ENCODE measurements around the gene MPPED2.

Gene MPPED2

GRCh38 chr11:30404136-30404535 is 182.0 kb downstream of the MPPED2 start:
- DNase-seq: no peak

DNA sequence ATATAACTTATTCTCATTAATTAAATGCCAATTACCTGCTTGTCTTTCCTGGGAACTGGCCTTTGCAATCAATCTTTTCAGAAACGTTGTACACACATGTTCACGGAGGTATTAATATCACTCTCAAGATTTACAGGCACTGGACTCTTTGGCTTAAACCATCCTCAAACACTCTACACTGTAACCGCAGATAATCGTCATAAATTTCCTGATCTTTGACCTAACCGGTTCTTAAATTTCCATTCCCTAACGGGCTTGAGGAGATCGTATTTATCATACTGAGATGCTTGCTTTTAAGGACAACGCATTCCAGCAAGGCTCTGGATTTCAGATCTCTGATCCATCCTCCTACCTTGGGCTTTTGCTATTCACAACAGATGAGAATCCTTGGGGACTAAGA is 190.4 kb downstream of the MPPED2 start:
- DNase-seq: no peak

DNA sequence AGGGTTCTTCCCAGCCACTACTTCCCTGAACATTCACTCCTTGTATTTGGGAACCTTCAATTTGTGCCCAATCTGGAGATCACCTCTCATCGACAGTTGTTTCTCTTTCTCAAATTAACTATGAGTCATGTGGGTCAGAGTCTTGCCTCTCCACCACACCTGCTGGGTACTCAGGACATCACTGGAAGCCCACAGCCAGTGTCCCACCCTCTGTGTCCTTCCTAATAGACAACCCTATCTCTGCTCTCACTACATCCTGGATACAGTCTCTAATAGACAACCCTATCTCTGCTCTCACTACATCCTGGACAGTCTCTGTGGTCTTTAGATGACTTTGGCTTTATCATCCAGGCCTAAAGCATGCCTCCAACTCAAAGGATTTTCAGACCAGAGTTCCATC is 193.1 kb downstream of the MPPED2 start:
- DNase-seq: no peak

GRCh38 chr11:30392221-30392784 is 193.8 kb downstream of the MPPED2 start:
- DNase-seq: no peak

- no peak for DNase-seq
Measured at GRCh38 chr11:30388957-30389356, 197.2 kb downstream of the MPPED2 start.

DNA sequence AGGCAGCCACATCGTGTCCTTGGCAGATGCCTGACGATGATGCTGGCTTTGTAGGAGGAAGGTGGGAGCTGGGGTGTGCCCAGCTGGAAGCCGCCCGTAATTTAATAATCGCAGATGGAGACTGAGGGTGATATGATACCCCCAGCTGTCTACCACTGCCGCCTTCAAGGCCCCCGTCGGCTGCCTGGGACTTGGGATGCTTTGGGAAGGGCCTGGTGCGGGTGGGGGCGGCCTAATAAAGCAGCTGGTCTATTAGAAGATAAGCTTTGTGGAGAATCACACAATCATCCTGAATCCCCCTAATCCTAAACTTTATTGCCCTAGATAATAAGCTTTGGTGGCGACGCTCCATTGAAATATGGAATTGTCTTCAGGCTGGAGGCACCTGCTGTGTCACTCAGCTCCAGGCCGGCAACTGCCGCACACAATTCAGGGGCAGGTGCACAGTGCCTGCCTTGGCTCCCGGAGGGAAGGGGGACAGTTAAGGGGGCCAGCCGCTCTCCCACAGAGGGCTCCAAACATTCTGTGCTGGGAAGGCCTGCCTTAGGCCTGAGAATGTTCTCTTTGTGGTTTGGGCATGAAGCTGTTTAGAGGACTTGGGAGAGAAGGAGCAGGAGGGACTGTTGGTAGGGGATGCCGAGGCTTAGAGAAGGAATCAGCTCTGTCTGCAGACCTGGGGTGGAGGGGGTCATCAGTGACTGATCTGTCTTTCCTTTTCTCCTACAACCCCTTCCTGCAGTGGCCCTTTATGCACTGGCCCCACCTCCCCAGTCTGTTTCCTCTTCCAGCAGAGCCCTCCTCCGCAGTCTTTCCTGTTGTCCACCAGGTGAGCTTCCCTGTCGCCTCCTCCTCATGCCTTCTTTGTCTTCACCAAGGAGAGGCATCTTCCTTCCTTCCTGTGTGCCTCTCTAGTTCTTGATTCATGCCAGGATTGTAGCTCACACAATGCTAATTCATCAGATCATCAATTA is 198.0 kb downstream of the MPPED2 start:
- DNase-seq: no peak

DNA sequence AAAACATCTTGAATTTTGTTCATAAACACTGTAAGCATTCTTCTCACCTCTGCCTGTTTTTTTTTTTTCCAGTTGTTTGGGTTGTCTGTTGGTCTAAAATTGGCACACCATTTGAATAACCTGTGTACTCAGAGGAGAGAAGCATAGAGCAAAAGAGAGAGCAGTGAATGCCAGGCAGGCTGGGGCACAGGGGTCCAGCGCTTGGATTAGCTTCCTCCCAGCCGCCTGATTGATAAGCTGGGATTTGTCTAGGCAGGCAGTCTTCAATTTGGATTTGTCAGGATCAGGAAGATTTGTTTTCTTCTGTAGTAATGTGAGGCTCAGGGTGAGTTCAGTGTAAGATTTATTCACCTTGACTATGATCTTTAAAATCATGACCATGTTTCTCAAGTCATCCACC is 204.3 kb downstream of the MPPED2 start:
- DNase-seq: no peak

DNA sequence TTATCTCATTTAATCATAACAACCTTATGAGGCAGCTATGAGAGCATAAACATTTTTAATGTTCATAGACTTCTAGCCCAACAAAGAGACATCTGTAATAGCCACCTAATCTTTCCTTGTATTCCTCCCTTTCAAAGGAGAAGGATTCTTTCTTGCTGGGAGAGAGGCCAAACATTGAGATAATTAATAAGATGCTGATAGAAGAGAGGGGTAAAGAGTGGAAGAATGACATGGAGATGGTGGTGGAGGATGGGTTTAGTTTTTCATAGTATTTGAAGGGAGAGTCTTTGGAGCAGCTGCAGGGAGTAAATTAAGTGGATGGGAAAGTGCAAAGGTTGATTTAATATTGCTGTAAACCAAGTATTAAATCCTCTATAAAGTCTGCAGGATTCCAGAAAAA is 205.3 kb downstream of the MPPED2 start:
- no peak for DNase-seq

DNA sequence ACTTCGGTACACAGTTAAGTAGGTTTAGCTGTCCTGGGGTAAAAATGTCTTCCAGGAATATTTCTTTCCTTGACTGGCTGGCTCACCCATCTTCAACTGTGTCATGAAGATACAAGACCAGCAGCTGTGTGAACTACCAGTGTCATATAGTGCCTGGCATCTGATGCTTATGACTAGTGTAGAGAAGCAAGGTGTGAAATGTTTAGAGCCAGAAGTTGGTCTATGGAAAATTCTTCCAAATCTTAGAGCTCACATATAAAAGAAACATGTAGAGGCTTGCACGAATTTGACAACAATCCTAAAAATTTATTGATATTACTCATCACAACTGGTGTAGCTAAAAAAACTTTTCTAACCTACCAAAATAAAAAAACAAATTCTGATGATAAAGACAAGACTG is 208.8 kb downstream of the MPPED2 start:
- DNase-seq: no peak

DNA sequence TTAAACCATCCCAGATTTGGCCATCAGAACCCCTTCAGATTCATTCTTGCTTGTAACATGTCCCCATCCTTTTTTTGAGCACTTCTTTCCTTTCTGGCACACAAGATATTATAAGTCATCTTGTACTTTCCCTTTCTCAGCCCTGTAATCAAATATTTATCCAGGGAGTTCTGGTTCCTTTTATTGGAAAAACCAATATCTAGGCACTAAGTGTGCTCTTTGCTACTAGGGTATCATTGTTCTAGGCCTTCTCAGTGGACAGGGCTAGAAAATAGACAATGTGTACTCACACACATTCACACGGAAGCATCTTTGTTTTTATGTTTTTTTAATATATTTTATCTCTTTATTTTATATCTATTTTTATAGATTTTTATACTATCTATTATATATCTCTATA is 216.0 kb downstream of the MPPED2 start:
- DNase-seq: no peak

DNA sequence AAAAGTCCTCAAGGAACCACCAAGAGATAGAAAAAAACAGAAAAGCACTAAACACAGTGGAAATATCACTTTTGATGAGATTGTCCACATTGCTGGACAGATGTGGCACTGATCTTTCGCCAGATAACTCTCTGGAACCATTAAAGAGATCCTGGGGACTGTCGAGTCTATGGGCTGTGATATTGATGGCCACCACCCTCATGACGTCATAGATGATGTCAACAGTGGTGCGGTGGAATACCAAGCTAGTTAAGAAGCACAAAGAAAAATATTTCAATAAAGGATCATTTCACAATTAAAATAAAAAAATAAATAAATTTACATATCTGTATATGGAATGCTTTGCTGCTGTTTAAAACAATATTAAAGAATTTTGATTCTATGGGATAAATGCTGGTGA is 217.8 kb downstream of the MPPED2 start:
- DNase-seq: no peak

DNA sequence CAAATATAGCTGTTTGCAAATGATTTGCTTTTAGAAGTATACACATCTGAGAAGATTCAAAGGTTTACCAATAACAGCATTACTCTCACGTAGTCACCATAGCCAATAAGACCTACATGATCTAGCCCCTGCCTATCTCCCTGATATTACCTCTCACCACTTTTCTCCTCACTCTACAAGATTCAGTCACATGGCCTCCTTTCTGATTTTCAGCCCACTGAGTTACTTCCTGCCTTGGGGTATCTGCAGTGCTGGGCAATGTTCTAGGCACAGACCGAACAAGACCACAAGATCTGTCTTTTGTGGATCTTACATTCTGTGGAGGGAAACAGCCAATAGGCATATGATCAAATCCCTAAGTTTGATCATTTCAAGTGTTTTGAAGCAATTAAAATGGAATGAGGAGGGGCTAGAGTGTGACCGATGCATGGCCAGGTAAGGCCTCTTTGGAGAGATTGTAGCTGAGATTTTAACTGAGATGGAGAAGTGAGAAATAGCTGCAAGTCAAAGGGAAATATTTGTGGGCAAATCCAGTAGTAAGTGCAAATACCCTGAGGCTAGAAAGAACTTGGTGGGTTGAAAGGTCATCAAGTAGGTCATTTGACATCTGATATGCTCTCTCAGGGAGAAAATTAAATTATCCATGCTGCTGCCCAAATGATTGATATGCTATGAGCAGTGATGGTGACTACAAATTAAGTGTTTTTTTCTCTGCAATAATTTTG is 220.2 kb downstream of the MPPED2 start:
- DNase-seq: no peak

GRCh38 chr11:30364837-30365482 is 221.2 kb downstream of the MPPED2 start:
- no peak for DNase-seq

GRCh38 chr11:30364139-30364836 is 221.9 kb downstream of the MPPED2 start:
- no peak for DNase-seq

DNA sequence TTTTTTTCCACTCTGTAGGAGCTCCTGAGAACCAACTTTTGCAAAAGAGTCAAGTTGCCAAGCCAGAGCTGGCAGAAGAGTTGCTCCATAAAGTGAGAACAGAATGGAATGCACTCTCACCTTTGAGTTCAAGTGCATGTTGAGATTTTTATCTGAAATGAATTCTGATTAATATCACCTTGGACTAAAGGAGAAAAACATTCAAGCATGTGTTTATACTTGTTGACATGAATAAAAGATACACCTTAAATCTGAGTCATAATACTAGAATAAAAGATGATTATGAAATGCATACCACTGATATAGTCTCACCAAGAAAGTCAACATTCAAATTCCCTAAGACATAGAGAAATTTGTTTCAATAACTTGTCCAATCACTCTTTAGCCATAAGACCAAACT is 225.4 kb downstream of the MPPED2 start:
- no peak for DNase-seq
